WI38 (cell line): ENCODE results near the gene ATG7.

Experiments used
- H3K4me3 ChIP-seq: 2 replicates; pipeline ENCODE4 v1.5.1; 2011; ENCODE audit warnings: low read depth, mild to moderate bottlenecking, control low read depth, low read length
- TF ChIP-seq, protein P1 (sequence below): IDR thresholded peaks from 2 replicates; pipeline ENCODE4 v1.5.1; 2012; ENCODE audit warnings: low read depth, mild to moderate bottlenecking, control low read depth, low read length

Gene ATG7

DNA sequence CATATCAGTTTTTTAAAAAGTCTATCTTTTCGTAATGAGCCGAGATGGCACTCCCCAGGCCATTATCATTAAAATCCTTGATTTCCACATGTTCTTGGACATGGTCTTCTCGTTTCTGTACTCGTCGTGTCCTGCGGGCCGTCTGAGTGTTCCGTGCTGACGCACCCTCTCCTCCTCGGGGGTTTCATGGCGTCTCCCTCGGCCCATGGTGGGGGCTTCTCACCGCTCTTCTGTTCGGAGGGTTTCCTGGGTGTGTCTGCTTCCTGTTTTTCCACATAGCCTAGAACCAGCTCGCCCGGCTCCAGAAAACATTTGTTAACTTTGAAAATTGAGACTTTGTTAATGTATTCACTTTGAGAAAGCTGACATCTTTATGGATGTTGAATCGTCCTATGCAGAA, 278.8 kb downstream of the ATG7 start:
- H3K4me3 ChIP-seq = no peak overlapping the region
- TF ChIP-seq, protein P1, sequence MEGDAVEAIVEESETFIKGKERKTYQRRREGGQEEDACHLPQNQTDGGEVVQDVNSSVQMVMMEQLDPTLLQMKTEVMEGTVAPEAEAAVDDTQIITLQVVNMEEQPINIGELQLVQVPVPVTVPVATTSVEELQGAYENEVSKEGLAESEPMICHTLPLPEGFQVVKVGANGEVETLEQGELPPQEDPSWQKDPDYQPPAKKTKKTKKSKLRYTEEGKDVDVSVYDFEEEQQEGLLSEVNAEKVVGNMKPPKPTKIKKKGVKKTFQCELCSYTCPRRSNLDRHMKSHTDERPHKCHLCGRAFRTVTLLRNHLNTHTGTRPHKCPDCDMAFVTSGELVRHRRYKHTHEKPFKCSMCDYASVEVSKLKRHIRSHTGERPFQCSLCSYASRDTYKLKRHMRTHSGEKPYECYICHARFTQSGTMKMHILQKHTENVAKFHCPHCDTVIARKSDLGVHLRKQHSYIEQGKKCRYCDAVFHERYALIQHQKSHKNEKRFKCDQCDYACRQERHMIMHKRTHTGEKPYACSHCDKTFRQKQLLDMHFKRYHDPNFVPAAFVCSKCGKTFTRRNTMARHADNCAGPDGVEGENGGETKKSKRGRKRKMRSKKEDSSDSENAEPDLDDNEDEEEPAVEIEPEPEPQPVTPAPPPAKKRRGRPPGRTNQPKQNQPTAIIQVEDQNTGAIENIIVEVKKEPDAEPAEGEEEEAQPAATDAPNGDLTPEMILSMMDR = no peak

DNA sequence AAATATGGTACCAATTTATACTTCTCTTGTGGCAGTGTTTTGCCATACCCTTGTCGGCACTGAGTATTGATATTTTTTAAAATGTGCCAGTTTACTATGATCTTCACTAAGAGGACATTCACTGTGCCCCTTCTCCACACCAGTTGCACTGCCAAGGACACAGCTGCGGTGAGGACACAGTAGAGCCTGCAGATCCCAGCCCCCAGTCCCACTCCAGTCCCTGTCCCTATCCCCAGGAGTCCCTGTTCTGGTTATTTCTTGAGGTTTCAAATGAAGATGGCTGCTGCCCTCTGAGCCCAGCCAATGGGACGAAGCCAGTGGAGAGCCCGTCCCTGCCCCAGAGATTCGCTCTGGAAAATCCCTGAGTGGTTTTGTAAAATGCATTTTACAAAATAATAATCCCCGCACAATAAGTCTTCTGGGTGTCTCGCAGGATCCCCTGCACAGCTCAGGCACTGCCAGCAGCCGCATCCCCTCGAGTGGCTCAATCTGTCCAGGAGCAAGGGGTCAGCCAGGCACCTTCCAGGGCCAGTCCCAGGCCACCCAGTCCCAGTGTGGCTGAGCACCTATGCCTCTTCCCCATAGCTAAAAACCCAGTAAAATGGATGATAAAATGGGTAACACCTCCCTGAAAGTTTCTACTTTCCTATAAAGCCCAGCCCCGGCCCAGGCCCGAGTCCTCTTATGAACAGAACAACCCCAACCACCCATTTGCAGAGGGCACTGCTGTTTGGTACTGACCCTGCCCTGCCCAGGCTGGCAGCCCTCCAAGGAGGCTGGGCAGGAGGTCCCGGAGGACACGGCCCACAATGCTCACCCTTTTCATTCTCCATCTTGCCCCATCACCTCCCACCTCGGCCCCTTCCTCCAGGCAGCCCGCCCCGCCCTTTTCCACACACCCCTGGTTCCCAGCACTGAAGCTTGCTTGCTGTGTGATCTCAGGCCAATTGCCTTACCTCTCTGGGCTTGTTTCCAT, 280.4 kb downstream of the ATG7 start:
- TF ChIP-seq, protein P1 = no peak
- H3K4me3 ChIP-seq = no peak overlapping the region

DNA sequence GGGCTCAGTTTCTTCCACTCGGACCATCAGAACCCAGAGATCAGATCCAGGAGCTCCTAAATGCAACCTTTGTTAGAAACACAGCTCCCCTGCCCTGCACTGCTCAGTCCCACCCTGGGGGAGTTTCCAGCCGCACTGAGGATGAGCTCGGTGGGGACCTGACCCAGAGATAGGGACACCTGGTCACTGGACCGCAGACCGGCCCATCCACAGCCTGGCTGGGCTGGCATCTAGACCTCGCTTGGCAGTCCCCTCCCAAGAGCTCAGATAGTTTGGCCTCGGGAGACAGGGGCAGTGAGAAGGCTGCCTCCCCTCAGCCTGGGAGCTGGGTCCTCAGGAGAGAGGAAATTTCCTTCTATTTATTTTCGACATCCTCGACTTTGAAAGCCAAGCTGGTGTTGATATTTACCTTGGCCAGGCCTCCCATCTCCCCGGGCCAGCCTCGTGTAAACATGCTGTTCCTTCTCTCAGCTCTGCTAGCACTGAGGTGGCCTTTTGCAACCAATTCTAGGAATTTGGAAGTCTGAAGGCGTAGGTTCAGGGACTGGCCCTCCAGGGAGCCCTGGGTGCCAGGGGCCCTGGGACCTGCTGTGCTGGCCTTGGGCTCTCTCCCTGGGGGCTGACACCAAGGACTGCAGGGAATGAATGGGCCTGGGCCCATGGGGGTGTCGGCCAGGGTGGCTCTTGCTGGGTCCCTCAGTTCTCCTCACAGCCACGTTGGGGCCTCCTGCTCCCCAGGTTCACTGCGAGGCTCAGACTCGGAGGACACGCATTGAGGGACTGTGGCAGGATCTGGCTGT, 281.4 kb downstream of the ATG7 start:
- no peak overlapping the region for H3K4me3 ChIP-seq
- TF ChIP-seq, protein P1 = no peak

DNA sequence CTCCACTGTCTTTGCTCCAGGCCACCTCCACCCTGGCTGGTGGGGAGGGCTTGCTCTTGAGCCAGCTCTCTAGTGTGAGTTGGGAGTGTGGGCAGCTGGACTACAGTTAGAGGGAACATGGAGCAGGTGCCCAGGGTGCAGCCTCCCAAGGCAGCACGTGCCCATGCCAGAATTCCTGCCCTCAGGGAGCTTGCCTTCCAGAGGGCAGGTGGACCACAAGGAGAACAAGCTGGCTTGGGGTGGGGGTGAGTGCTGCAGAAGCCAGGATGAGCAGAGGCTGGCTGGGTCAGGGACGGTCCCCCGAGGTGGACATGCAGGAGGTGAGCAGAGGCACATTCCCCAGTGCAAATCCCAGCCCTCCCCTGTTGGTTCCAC, 282.0 kb downstream of the ATG7 start:
- TF ChIP-seq, protein P1 = no peak
- H3K4me3 ChIP-seq = no peak overlapping the region

DNA sequence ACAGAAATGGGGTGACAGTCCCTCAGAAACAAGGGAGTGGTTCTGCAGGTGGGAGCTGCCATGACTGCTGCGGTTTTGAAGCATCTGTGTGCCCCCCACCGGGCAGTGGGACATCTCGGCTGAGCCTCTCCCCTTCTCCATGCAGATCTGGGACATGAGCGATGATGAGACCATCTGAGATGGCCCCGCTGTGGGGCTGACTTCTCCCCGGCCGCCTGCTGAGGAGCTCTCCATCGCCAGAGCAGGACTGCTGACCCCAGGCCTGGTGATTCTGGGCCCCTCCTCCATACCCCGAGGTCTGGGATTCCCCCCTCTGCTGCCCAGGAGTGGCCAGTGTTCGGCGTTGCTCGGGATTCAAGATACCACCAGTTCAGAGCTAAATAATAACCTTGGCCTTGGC, 282.5 kb downstream of the ATG7 start:
- TF ChIP-seq, protein P1 = no peak
- no peak overlapping the region for H3K4me3 ChIP-seq

DNA sequence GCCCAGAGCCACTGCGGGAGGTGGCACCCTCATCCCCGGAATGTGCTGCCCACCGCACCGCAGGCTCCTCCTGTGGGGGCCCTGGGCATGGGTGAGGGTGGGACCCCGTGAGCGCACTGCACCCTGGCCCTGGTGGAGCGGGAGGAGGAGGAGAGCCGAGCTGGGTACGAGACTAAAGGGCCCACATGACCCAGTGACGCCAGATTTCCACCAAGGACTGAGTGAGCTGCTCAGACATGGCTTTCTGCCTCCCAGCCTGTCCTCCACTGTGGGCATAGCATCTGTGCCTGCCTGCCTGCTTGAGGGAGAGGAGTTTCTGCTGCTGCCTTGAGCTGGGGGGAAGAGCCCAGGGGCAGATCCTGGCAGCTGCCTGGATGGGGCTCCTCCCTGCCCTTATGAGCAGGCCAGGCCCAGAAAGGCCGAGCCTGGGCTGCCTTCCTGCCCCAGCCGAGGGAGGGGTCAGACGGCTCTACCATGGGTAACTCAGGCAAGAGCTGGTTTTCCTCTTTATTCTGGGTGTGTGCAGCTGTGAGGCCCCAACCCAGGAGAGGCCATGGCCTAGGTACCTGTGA, 283.1 kb downstream of the ATG7 start:
- H3K4me3 ChIP-seq = no peak overlapping the region
- TF ChIP-seq, protein P1 = no peak
